ENCODE data around the gene OR5K3. TPM values are rescaled to one million over a fixed set of nuclear protein-coding genes. Genes with fewer than 3 reads are reported as not detected.
A peak's percentile ranks its signal among the peaks of the same experiment; 100 is the strongest.
"Not testable (repeated sequence)": the region's sequence is repeated elsewhere in the genome, so short reads cannot be mapped to it uniquely, and the experiment has no call there.

The OR5K3 gene
- not detected in 2 replicates for total RNA-seq (2014; rRNA removed; shearing (Covaris generic))

- DNase-seq (ENCODE audit: low spot score), result no peak
Observed at GRCh38 chr3:98390366-98390765, at the start of gene OR5K3. TSS of gene OR5K3 (plus strand) at chr3:98390666. CDS start at chr3:98390666, 0 bp downstream.

- no peak for DNase-seq (ENCODE audit: low spot score)
Observed at GRCh38 chr3:98341758-98342157, 48.7 kb upstream of the OR5K3 start.

DNA sequence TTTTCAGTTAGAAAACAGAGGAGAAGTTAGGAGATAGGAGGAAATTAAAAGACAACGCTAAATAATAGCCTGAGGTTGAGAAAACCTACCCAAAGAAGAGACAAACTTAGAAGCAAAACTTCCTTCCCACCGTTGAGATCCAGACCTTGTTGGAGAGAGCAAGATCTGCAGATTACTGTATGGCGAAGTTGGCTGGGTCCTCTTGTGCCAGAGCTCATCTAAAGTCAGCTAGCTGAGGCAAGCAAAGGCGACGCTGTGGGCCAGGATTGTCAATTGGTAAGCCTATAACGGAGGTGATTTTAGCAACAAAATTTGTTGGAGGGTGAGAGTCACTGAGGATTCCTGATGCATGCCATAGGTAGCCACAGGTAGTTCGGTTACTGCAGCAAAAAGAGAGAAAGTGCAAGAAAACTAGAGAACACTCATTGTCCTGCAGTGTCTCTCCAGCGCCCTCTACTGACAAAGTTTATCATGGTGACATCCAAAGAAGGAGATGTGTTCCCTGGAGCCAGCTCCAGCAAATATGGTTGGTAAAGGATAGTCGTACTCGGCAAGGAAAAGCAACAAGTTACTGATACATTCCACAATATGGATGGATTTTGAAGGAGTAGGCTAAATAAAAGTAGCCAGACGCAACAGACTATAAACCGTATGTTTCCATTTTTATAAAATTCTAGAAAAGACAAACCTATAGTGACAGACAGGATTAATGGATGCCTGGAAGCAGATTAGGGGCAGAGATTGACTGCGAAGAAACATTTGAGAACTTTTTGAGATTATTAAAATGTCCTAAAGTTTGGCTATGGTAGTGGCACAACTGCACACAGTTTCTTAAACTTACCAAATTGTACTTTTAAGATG is 46.6 kb upstream of the OR5K3 start:
- peak; percentile 59 for DNase-seq (ENCODE audit: low spot score)

- no peak for DNase-seq (ENCODE audit: low spot score)
Observed at GRCh38 chr3:98350082-98350481, 40.4 kb upstream of the OR5K3 start.

- DNase-seq (ENCODE audit: low spot score), result no peak
Observed at GRCh38 chr3:98353554-98353953, 36.9 kb upstream of the OR5K3 start, which contains the start of gene OR5K4. TSS of gene OR5K4 (plus strand) at chr3:98353854. CDS start at chr3:98353854, 0 bp downstream.

GRCh38 chr3:98359250-98359649 is 31.2 kb upstream of the OR5K3 start:
- DNase-seq (ENCODE audit: low spot score), result no peak

DNA sequence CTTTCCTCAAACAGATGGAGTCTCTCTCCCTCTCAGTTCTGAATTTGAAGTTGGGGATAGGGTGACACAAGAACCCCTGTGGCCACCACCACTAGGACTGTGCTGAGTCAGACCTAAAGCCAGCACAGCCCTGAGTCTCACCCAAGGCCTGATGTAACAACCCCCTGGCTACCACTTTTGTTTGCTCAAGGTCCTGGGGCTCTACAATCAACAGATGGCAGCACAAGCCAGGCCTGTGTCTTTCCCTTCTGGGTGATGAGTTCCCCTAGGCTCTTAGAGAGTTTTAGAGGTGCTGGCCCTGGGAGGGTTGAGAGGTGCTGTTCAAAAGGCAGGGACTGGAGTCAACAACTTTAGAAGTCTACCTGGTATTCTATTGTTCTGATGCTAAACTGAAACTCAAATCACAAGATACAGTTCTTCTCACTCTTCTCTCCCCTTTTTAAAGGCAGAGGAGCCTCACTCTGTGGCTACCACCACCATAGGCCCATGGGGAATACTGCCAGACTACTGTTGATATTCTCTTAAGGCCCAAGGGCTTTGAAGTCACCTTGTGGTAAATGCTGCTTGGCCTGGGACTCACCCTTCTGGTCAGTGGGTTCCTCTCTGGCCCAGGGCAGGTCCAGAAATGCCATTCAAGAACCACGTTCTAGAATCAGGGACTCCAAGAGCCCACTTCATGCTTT is 30.3 kb upstream of the OR5K3 start:
- DNase-seq (ENCODE audit: low spot score), result no peak

- DNase-seq (ENCODE audit: low spot score), result no peak
Observed at GRCh38 chr3:98360681-98361080, 29.8 kb upstream of the OR5K3 start.

GRCh38 chr3:98361289-98361688 is 29.2 kb upstream of the OR5K3 start:
- DNase-seq (ENCODE audit: low spot score), result no peak

DNA sequence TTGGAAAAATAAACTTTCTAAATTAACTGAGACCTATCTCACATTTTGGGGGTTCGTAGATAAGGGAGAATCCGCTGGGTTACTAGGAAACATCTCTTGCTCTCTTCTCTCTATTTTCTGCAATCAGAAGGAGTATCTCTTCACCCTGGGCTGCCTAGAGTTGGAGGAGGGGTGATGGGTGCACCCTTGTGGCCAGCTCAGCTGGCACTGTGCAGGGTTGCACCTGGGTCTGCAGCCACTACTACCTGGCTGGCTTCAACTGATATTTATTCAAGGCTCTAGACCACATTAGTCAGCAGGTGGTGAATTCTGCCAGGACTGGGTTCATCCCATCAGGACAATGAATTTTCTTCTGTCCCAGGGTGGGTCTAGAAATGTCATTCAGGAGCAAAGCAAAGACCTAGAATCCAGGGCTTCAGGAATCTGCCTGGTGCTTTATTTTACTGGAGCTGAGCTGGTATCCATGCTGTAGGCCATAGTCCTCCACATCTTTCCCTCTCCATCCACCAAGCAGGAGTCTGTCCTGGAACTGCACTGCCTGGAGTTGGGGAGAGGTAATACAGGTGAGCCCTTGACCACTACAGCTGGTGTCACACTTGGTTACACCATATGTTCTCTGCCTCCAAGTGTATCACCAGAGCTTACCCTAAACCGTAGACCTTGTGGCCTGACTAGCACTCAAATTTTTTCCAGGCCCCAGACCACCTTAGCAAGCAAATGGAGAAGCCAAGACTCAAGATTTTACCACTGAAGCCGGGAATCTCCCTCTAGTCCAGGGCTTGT is 22.8 kb upstream of the OR5K3 start:
- no peak for DNase-seq (ENCODE audit: low spot score)

DNA sequence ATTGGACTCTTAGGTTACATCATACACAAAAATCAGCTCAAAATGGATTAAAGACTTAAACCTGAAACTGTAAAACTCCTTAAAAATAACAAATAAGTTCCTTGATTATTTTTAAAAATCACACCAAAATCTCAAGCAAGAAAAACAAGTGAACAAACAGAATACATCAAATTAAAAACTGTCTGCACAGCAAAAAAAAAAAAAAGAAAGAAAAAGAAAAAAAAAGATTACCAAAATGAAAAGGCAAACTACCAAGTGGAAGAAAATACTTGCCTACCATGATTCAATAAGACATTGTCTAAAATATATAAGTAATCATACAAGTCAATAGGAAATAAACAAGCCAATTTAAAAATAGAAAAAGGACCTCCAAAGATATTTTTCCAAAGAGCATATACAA is 19.3 kb upstream of the OR5K3 start:
- no peak for DNase-seq (ENCODE audit: low spot score)

DNA sequence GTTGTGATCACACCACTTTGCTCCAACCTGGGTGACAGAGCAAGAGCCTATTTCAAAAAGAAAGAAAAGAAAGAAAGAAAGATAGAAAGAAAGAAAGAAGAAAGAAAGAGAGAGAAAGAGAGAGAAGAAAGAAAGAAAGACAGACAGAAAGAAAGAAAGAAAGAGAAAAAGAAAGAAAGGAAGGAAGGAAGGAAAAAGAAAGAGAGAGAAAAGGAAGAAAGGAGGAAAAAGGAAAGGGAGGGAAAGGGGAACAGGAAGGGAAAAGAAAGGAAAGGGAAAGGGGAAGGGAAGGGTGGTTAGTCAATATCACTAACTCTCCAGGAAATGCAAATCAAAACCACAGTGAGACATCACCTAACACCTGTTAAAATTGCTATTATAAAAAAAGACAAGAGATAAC is 18.6 kb upstream of the OR5K3 start:
- DNase-seq (ENCODE audit: low spot score), result no peak

DNA sequence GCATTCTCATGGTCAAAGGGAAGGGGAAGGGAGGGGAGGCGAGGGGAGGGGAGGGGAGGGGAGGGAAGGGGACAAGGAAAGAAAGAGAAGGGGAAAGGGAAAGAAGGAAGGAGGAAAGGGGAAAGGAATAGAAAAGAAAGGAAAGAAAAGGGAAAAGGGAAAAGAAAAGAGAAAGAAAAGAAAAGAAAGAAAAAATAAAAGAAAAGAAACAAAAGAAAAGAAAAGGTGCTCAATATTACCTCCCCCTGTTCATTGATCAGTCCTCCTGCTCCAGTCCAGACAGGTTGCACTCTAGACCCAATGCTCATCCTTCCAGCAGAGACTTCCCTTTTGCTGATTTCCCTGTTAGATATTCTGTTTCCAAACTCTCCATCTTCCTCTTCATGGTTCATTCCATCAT is 18.0 kb upstream of the OR5K3 start:
- DNase-seq (ENCODE audit: low spot score), result no peak

DNA sequence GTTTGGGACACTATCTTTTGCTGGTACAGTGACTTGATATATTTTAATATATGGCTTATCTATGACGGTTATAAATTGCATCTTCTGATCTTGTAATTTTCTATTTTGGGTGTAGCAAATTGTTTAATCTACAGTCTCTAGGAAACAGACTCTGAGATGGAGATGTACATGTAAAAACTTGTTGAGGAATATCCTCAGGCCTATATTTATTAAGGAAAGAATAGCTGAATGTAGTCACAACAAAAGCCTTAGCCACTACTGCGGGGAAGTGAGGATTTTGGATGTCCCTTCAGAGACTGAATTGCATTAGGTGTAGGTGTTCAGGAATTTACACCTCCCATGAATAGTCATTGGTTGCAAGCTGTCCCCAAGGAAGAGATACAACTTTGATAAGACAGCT is 13.8 kb upstream of the OR5K3 start:
- no peak for DNase-seq (ENCODE audit: low spot score)

GRCh38 chr3:98388147-98388546 is 2.3 kb upstream of the OR5K3 start:
- no peak for DNase-seq (ENCODE audit: low spot score)

DNA sequence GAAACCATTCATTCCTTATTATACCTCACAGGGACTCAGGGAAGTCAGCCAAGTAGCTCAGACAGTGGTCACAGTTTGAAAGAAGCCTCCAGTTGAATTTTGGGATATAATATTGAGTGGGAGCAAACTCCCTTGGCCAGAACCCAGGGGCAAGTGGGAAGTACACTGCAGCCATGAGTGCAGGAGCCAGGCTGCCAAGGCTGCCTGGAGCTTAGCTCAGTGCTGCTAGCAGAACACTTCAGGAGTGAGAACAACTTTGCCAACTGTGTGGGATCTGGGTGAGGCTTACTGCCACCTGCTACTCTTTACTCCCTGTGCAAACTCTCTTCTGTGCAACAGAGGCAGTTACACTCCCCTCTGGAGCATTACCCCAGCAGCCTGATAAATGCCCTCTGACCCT is 4.6 kb downstream of the OR5K3 start:
- DNase-seq (ENCODE audit: low spot score), result no peak

DNA sequence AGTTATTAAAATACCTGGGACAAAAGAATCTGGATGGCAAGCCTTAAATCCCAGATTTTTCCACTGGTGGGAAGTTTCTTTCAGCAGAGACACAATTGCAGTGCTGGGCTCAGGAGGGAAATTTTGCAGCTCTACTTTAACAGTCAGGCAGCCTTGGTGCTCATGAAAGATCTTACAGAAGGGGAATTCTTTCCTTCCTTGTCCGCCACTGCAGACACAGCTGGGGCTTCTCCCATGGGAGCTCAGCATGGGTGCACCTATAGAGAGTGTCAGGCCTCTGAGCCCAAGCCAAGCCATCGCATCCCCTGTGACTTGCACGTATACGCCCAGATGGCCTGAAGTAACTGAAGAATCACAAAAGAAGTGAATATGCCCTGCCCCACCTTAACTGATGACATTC is 6.0 kb downstream of the OR5K3 start:
- not testable (repeated sequence) for DNase-seq (ENCODE audit: low spot score)

DNA sequence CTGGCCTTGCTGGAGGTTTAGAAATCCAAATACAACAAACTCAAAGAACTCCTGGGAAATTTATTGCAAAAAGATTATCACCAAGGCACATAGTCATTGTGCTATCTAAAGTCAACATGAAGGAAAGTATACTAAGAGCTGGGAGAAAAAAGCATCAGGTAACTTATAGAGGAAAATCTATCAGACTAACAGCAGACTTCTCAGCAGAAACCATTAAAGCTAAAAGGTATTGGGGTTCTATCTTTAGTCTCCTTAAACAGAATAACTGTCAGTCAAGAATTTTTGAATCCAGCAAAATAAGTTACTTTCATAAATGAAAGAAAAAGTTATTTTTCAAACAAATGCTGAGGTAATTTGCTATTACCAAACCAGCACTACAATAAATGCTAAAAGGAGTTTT is 8.0 kb downstream of the OR5K3 start:
- no peak for DNase-seq (ENCODE audit: low spot score)

GRCh38 chr3:98402507-98402906 is 12.0 kb downstream of the OR5K3 start:
- DNase-seq (ENCODE audit: low spot score), result no peak

DNA sequence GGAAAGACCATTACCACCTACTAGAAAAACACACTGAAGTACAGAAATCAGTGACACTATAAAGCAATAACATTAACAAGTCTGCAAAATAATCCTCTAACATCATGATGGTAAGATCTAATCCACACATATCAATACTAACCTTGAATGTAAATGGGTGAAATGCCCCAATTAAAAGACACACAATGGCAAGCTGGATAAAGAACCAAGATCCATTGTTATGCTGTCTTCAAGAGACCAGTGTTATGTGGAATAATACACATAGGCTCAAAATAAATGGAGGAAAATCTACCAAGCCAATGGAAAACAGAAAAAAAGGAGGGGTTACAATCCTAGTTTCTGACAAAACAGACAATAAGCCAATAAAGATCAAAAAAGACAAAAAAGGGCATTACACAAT is 13.5 kb downstream of the OR5K3 start:
- DNase-seq (ENCODE audit: low spot score), result no peak

DNA sequence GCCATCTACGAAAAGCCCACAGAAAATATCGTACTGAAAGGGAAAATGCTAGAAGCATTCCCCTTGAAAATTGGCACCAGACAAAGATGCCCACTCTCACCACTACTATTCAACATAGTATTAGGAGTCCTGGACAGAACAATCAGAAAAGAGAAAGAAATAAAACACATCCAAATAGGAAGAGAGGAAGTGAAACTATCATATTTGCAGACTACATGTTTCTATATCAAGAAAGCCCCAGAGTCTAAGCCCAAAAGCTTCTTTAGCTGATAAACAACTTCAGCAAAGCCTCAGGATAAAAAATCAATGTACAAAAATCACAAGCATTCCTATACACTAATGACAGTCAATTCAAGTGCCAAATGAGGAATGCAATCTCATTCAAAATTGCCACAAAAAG is 15.6 kb downstream of the OR5K3 start:
- DNase-seq (ENCODE audit: low spot score), result no peak

DNA sequence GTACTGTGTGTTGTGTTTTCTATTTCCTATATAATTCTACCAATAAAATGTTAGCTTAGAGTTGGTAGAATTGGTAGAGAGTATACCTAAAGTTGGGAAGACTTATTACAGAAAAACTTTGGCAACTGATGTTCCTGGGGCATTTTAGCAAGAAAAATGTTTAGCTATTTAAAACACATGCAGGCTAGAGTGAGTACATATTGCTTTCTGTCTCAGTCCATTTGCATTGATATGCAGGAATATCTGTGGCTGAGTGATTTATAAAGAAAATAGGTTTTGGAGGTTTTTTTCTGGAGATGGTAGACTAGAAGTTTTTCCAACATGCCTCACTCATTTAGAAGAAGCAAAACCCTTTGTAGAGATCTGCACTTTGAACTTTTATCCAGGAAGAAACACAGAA is 42.1 kb downstream of the OR5K3 start:
- no peak for DNase-seq (ENCODE audit: low spot score)
